NCI-H1436 treated with DMSO at 0.1 percent for 48 hours (cell line): Measurements from ENCODE around the gene EFNA4.
A peak's percentile ranks its signal among the peaks of the same experiment; 100 is the strongest.

ENCODE experiments used
- DNase-seq: peaks from one replicate; lab custom pipeline; 2025; lab: John Stamatoyannopoulos, UW

EFNA4 gene, protein sequence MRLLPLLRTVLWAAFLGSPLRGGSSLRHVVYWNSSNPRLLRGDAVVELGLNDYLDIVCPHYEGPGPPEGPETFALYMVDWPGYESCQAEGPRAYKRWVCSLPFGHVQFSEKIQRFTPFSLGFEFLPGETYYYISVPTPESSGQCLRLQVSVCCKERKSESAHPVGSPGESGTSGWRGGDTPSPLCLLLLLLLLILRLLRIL

DNA sequence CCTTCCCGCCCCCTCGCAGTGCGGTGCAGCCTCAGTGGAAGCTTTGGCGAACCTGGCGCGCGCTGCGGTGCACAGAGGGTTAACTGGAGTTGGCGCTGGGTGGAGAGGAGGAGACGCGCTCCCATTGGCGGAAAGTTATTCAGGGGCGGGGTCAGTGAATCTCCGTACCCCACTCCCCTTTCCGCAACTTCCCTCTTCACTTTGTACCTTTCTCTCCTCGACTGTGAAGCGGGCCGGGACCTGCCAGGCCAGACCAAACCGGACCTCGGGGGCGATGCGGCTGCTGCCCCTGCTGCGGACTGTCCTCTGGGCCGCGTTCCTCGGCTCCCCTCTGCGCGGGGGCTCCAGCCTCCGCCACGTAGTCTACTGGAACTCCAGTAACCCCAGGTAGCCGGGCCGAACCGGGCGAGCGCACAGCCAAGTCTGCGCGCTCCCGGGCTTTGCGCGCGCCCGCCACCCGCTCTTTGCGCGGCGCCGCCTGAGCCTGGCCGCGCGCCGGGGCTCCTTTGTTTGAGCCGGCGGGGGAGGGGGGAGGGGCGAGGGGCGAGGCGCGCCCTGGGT lies at the start of gene EFNA4:
Gene EFNA4, plus strand, starts transcription at position 191 of the 561 bp plus-strand sequence. Its CDS starts 84 bp downstream, at position 275.
- DNase-seq: no peak

DNA sequence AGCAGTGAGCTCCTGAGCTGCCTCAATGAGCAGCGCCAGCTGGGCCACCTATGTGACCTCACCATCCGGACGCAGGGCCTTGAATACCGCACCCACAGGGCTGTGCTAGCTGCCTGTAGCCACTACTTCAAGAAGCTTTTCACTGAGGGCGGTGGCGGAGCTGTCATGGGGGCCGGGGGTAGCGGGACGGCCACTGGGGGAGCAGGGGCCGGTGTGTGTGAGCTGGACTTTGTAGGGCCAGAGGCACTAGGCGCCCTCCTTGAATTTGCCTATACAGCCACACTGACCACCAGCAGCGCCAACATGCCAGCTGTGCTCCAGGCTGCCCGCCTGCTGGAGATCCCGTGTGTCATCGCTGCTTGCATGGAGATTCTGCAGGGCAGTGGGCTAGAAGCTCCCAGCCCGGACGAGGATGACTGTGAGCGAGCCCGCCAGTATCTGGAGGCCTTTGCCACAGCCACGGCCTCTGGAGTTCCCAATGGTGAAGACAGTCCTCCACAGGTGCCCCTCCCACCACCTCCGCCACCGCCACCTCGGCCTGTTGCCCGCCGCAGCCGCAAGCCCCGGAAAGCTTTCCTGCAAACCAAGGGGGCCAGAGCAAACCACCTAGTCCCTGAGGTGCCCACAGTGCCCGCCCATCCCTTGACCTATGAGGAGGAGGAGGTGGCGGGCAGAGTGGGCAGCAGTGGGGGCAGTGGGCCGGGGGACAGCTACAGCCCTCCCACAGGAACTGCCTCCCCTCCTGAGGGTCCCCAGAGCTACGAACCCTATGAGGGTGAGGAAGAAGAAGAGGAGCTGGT lies 48.6 kb upstream of the EFNA4 start:
- DNase-seq: no peak

DNA sequence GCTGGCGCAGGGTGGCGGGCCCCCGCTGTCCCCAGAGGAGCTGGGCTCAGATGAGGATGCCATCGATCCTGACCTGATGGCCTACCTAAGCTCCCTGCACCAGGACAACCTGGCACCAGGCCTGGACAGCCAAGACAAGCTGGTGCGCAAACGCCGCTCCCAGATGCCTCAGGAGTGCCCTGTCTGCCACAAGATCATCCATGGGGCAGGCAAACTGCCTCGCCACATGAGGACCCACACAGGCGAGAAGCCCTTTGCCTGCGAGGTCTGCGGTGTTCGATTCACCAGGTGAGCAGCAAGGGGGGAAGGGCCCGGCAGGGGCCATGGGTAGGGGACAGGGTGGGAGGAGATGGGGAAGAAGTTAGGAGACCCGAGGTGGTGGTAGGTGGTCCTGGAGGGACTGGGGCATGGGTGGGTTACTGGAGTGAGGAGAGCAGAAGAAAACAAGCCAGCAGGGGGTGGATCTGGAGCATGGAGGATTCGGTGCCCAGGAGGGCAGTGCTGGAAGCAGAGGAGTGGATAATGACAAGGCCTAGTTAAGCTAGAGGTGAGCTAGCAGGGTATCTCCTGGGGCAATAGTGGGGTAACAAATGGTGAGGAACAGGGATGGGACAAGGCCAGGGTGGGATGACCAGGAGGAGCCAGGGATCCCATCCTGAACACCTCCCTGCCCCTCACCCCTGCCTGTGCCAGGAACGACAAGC lies 47.9 kb upstream of the EFNA4 start:
- no peak for DNase-seq

DNA sequence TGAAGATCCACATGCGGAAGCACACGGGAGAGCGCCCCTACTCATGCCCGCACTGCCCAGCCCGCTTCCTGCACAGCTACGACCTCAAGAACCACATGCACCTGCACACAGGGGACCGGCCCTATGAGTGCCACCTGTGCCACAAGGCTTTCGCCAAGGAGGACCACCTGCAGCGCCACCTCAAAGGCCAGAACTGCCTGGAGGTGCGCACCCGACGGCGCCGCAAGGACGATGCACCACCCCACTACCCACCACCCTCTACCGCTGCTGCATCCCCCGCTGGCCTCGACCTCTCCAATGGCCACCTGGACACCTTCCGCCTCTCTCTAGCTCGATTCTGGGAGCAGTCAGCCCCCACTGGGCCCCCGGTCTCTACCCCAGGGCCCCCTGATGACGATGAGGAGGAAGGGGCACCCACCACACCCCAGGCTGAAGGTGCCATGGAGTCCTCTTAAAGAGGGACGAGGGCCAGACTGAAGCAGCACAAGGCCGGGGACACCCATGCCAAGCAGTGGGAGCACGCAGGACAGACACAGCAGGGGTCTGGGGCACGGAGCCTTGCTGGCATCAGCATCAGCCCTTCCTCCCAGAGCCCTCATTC lies 47.2 kb upstream of the EFNA4 start:
- DNase-seq: no peak

DNA sequence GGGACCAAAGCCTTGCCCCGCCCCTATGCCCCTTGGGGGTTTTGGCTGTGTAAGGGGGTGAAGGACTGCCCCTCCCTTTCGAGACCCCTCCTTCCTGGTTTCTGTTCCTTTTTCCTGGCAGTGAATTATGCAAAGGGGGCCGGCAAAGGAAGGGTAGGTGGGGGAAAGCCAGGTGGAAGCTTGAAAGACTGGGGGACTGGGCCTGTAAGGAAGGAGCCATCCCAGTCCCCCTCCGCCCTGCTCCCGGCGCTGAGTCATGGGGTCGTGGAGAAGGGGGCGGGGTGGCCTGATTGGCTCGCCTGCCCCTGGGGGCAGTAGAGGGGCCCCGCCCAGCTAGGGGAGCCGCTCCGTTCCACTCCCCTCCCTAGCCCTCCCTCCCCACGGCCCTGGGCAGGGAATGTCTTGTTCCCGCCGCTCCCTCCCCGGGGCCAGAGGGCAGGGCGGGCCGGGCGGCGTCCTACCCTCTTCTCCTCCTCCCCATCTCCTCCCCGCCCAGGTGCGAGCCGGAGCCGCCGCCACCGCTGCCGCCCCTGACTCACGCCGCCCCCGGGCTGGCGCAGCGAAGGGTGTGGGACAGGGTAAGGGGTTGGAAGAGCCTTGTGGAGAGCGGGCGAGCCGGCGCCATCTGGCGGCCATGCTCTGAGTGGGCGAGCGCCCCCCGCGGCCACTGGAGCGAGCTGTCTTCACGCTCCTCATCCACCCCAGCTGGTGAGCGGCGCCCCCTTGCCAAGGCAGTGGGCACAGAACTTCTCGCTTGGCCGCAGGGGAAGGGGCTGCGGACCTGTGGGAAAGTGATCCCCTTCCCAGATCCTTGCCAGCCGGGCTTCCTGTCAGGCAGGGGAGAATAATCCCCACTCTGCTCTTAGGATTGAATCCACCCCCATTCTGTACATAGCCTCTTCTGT lies 46.2 kb upstream of the EFNA4 start:
- DNase-seq: peak; percentile 63

DNA sequence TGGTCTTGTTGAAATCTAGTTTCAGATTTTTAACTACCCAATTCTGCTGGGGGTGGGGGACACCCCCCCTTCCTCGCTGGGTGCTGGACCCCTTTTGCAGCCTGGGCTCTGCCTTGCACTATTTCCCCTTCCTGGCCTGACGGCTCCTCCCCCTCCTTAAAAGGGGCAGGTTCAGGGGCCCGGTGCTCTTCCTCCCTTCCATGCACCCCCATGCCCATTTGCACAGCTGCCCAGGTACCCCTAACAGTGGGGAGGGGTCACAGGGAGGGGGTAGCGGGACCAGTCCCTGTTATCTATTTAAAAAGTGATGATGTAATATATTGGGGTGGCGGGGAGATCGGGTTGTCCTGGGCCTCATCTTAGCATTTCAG lies 45.6 kb upstream of the EFNA4 start:
- DNase-seq: no peak

DNA sequence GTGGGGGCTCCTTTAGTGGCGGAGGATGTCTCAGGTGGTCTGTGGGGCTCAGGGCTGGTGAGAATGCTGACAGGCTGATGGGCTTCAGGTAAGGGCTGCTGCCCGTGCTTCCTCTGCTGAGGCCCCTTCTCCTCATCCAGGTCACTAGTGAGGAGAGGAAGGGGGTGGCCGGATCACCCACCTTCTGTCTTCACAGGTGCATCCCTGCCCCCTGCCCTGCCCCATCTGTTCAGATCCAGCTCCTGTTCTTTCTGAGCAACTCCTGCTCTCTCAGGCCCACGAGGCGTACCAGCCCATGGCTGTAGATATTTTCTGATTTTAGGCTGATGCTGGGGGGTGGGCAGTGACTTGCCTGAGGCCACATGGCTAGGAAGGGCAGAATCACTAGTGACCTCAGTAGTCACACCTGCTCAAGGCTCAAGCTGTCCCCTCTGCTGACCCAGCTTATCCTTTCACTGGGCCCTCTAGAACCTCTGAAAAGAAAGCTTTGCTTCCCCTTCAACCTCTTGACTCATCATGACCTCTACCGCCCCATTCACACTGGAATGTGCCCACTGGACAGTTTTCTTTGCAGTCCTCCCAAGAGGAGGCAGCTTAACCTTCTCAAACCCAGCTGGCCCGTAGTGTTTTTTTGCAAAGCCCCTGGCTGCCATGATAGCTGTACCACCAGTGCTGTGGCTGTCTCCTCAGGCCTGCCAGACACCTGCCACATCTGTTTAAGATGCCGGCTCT lies 44.8 kb upstream of the EFNA4 start:
- no peak for DNase-seq

DNA sequence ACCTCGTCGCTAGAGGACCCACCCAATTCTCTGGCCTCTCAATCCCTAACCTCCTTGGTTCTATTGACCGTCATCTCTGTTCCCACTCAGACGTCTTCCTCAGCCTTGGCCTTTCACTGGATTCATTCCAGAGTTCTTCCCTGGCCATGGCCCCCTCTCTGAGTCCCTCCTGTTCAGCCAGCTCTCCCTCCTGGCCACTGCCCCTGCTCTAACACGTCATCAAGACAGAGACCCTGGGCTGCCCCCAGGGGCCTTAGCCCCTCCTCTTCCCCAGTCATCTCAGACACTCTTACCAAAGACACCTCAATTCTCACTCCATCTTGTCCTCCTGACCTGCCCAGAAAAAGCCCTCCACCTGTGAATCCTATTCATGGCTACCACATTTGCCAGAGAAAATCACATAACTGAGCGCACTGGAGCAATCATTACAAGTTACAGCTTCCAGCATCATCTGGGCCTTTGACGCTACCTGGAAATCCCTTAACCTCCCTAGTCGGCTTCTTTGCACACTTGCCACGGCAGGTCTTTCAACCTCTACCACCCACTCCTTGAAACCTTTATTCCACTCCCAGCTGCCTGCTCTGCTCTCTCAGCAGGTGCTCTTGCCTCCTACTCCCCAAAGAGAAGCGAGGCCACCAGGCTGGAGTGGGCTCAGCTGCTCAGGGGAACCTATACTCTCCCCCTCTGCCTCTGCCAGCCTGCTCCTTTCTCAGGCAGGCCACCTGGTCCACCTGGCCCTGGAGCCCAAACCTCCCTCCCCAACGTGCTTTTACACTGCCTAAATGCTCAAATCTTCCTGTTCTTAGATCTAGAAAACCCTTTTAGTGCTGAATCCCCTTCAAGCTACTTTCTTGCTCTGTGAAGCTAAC lies 43.9 kb upstream of the EFNA4 start:
- no peak for DNase-seq

DNA sequence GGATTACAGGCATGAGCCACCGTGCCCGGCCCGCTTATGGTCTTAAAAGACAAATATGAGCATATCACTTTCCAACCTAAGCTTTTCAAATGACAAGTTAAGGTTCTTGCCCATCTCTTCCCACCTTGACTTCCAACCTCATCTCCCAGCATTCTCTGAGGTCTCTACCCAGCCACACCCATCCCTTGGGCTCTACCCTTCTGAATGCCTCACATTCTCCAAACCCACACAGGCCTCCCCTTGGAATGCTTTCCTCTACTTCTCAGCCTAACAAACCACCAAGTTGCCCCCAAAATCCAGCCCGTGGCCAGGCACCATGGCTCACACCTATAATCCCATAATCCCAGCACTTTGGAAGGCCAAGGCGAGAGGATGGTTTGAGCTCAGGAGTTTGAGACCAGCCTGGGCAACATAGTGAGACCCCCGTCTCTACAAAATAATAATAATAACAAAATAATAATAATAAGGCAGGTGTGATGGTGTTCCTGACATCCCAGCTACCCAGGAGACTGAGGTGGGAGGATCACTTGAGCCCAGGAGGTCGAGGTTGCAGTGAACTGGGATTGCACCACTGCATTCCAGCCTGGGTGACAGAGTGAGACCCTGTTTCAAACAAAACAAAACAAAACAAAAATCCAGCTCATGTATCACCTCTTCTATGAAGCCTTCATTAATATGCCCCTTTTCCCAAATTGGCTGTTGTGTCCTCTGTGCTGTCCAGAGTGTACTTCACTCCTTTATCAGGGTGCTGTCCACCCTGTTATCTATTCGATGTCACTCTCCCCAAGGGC lies 41.2 kb upstream of the EFNA4 start:
- no peak for DNase-seq

DNA sequence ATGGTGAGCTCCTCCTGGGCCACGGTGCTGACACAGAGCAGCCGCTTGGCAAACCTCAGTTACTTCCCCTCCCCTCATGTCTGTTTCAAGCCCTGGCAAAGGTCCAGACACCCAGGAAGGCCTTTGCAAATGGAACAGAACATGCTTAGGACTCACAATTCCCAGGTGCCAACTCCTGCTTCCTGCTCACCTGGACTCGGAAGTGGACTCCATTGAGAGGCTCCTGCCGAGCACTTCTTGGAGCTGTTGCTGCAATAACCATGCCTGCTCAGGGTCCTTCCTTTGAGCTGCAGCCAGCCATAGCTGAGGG lies 40.7 kb upstream of the EFNA4 start:
- DNase-seq: no peak

DNA sequence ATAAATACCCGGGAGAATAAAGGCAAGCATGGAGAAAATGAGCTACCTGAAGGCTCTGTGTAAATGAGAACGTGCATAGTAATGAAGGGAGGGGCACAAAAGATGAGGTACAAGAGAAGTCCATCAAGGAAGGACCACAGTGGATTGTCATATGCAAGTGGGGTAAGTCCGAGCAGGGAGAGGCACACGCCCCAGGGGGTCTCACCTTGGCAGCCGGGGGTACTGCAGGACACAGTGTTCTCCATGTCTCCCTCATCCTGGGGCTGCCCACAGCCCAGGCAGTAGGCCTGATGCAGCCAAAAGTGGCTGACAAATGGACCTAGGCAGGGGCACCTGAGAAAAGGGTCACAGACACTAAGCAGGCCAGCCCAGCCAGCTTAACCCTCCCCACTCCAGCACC lies 39.9 kb upstream of the EFNA4 start:
- no peak for DNase-seq

DNA sequence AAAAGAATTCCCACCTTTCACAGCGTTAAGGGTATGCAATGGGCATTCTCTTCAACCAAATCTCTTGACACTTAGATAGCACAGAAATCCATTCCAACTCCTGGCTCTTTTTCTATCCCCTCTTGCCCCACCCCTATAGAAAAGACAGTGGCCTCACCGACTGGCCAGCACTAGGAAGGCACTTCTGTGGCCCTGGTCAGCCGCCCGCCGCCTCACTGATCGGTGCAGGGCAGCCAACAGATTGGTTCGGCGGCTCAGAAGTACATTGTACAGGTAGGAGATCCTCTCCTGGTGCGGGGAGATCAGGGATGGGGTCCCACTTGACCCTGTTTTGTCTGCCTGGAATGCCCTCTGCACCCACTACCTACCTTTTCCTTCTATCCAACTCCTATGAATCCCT lies 39.2 kb upstream of the EFNA4 start:
- no peak for DNase-seq

DNA sequence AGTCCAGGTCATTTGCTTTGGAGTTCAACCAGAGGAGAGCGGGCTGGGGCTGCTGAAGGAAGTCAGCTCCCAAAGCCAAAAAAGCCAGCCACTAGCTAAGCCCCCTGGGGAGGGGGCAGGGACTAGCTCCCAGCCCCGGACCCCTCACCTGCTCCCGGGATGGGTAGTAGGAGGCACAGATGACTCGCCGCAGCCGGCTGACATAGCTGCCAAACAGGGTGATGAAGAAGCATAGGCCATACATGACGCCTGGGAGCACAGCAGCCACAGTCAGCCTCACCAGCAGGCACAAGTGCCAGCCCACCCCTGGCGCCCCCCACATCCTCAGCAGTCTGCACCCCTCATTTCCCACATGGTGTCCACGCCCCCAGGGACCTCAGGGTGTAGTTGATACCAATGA lies 37.4 kb upstream of the EFNA4 start:
- no peak for DNase-seq

DNA sequence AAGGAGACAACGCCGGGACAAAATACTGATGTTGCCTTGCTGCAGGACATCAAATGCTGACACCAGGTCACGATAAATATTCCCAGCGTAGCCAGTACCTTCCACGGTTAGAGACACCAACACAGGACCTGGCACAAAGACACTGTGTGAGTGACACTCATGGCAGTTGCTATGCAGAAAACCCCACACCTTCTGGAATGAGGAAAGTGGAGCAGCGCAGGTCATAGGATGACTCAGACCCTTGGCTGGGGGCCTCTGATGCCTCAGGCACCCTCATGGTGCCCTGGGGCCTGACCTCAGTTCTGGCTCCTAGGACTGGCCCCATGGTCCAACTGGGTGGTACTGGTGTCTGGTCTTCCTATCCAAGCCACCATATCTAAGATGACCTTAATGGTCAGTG lies 37.0 kb upstream of the EFNA4 start:
- DNase-seq: no peak

DNA sequence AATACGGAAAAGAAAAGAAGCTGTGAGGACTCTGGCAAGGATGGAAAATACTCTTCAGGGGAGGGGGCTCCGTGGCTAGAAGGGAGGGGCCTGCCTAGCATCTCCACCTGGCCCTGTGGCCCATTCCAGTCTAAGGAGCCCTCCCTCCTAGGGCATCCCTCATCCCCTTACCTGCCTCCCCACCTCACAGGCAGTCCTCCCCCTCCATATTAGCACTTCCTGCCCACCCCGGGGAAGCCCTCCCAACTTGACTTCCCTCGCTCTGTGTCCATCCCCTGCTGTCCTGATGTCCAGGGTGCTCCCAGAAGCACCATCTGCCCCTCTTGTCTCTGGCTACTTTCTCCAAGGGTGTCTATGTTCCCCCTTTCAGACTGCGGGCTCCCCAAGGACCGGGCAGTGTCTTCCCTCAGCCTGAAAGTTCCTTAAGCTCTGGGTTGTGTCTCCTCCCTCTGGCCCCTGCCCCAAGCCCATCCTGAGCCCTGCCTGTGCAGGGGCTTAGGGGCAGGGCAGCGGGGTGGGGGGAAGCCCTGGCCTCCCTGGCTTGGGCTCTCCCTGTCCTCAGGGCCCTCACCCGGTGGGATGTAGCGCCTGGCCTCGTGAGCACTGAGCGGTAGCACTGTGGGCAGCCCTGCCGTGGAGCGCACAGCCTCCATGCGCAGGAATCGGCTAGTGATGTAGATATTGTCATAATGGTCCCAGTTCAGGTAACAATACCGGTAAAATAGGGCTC lies 33.9 kb upstream of the EFNA4 start:
- no peak for DNase-seq

DNA sequence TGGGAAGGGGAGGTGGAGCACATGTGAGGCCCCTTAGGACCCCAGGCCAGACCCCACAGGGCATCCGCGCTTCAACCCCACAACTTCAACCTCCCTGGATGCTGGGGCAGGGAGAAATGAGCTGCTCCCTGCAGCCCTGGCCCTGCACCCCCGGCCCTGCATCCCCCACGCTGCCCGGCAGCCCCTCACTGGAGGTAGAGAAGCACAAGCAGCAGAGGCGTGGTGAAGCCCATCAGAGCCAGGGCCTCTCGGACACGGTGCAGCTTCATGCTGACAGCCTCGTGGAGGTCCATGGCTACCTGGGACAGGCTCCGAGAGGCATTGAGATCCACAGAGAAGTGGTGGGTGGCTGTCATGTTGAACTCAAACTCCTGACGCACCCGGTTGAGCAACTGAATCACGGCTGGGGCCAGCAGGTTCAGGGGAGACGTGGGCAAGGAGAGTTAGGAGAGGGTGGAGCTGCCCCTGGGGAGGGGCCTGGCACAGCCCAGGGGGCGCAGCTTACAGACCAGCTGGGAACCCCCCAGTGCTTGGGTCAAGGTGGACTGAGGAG lies 33.2 kb upstream of the EFNA4 start:
- DNase-seq: no peak

DNA sequence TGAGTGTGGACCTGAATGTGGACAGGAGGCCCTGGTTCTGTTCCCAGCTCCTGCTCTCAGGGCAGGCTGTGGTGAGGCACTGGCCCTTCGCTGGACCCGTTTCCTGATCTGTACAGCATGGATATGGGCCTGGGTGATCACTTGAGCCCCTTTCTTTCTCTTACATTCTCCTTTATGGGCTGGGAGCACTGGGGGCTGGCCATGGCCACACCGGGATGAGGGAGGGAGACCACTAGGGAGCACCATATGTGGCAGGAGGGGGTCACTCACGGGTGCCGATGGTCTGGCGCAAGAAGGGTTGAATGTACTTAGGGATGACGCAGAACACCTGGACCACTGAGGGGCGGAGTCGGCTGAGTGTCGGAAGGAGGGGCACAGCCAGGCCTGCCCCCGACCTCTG lies 32.6 kb upstream of the EFNA4 start:
- no peak for DNase-seq

DNA sequence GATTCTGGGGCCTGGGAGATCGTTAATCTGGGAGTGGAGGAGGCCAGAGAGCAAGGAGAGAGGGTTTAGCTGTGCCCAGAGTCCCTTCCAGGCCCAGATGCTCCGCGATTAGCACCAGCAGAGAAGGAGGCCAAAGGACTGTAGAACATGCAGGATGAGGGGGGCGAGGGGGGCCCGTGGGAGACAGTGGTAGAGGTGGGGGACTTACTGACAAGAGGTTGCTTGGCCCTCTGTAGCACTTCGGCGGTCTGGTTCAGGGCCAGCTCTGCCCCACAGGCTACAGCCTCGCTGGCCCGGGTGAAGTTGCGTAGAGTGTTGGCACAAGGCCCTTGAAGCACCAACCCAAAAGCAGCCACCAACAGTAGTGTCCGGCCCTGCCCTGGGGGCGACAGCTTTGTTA lies 30.7 kb upstream of the EFNA4 start:
- DNase-seq: no peak
